Measurements from ENCODE around the gene ATP4B.
"Not testable (repeated sequence)": the region's sequence is repeated elsewhere in the genome, so short reads cannot be mapped to it uniquely, and the experiment has no call there.

Gene ATP4B

DNA sequence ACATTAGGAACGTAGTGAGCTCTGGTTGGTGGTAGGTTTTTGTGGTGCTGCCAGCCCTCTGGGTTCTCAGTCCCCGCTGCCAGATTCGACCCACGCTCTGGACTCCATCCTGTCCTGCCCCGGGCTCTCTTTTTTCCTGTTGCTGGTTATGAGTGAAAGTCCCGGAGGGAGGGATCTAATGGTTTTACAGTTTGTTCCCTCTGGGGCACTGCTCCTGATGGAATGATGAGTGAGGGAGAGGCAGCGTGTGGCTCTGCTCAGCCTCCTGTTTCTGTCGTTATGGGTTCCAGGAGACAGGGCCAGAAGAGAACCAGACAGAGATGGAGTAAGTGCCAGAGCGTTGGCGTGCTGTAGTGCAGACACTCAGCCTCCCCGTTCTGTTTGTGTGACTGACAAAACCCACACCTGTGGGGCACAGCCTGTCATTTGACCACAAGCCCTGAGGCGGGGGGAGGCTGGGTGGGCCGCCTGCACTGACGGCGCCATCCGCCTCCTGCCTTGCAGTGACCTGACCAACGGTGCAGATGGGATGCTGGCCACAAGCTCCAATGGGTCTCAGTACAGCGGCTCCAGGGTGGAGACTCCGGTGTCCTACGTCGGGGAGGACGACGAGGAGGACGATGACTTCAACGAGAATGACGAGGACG is 18.3 kb downstream of the ATP4B start:
- no peak for DNase-seq

DNA sequence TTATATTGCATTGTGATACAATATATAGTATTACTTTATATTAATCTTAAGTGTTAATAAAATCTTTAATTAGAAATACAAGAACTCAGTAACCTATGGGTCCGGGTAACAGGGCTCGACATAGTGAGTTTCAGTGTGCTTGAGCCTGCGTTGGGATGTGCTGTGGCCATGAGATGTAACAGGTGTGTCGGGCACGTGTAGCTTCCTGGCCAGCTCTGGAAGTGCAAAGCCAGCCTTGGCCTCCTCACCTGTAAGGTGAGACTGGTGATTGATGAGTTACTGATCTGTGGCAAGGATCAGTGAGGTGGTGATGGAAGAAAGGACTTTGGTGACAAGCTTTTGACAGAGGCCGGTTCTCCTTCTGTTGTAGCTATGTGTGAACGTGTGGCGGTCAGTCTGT is 19.2 kb downstream of the ATP4B start:
- no peak for DNase-seq

DNA sequence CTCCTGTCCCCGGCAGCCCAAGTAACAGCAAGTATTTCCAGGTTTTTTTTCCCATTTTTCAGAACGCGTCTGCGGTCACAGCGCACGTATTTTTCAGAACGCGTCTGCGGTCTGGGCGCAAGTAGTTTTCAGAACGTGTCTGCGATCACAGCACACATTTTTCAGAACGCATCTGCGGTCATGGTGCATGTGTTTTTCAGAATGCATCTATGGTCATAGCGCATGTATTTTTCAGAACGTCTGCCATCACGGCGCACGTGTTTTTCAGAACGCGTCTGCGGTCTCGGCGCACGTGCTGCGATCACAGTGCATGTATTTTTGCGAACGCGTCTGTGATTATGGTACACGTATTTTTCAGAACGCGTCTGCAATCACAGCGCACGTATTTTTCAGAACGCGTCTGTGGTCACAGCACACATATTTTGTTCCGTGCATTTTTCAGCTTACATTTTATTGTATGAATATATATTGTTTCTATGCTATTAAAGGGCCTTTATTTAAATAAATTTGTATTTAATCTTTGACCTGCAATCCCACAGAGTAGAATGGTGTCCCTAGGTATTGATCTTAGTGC is 19.7 kb downstream of the ATP4B start:
- no peak for DNase-seq

DNA sequence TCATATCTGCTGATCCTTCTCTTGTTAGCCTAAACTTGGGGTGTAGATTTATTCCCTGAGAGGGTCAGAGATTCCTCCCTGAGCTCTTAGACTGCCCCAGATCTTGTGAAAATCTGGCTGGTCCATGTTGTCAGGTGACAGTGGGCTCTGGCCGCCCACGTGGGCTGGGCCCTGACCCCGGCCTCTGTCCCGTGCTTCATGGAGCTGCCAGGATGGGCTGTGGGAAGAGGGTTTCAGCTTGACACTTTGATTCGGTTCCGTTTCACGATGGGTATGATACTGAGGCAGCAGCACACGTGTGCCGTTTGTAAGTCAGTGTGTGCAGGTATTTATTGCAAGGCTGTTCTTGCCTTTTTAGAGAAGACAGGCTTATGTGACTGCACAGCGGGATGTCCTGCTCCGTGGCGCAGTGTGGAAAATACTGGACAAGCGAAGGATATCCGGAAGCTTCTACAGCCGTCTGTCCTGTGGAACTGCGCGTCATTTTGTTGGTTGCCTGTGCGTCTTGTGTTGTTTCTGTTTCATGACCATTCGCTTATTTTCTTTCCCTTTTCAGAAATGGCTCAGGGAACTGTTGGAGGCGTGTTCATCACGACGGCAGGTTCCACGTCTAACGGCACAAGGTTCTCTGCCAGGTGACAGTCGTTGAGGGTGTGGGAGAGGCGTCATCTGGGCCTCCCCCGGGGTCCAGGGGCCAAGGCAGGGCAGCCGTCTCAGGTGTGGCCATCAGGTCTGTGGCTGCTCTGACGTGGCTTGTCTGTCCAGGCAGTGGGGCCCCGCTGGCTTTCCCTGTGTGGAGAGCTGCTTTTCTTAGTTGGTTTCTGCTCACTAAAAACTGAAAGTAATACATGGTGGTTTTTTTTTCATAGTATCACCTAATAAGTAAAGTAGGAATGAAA is 20.5 kb downstream of the ATP4B start:
- DNase-seq: no peak

DNA sequence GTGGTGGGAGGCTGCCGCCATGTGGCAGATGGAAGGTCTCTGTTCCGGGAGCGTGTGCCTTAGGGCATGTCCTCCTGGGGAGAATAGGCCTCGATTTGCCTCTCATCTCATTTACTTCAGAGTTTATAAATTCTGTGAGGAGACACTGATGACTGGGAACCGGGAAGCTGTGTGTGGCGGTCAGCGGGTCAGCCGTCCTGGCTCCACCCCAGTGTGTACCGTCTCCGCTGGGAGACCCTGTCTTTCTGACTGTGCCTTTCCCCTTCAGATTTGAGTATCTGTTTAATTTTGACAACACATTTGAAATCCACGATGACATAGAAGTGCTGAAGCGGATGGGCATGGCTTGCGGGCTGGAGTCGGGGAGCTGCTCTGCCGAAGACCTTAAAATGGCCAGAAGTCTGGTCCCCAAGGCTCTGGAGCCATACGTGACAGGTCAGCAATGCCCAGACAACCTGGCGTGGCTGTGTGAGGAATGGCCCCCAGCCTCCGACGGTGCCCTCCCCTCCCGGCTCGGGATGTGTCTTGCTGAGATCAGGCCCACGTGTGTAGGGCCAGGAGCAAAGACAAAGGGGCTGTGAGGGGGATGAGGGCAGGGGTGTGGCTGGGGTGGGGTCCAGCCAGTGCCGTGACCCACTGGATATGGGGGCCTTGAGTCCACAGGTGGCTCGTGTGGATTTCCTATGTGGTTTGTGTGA is 21.6 kb downstream of the ATP4B start:
- DNase-seq: no peak

DNA sequence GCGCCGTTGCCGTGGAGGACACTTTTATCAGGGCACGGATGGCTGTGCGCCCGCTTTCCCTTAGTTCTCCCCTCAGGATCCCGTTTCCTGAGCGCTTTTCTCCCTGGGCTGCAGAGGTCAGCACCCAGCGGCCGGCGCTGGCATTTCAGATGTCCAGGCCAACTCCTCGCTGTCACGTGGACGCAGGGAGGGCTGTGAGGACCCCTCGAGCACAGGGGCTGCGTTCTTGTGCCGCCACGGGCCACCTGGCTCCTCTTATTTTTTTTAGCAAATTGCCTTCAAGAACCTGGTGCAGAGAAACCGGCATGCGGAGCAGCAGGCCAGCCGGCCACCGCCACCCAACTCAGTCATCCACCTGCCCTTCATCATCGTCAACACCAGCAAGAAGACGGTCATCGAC is 22.3 kb downstream of the ATP4B start:
- no peak for DNase-seq

DNA sequence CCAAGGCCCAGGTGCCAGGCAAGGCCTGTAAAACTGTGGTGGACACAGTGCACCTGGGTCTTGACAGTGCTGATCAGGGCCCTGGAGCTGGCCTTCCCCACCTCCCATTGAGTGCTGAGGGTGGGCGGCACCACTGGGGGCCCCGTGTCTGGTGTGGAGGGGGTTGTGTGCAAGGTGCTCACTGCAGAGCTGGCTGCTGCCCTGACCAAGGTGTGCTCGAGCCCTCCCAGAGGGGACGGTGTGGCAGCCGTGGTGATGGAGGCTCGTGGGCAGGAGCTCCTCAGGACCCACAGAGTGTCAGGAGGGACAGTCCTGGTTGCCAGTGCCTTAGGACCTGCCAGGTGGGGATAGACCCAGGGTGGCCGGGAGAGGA is 23.0 kb downstream of the ATP4B start:
- DNase-seq: no peak

DNA sequence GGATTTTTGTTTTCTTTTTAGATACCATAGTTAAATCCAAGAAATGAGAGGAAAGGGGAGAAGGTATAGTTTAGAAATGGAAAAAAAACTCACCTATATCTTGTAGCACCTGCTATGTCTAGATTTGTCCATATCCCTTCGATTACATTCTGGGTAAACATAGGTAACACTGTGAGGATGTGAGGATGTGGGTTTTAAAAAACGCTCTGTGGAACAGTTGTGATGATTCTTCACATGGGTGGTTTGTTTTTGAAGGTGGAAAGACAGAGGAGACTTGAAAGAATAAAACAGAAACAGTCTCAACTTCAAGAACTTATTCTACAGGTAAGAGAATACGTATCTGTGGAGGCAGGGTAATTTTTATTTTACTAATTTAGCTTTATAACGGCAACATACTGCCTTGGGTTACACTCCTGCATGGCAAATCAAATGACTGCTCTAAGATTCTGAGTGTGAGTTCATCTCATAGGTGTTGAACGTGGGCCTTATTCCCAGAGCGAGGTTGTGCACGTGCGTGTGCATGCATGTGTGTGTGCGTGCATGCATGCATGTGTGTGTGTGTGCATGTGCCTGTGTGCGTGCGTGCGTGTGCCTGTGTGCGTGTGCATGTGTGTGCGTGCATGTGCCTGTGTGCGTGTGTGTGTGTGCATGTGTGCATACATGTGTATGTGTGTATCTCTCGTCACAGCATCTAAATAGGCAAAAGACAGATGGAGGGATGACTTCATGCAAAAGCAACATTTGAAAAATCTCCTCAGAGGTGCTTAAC is 23.5 kb downstream of the ATP4B start:
- DNase-seq: no peak

DNA sequence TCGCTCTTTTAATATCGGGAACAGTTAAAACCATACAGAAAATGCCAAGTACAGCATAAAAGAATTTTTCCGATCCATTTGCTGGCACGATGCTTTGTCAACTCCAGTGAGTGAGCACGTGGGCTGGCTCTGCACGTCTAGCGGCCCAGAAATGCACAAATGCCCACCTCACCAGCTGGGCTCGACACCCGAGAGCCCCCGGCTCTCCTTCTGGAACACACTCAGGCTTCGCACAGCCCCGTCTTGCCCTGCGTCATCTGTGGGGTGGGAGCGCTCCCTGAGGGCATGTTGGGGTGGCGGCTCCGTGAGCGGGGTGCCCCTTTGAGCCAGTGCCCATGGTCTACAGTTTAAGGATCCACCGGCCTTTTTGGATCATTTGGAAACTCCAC is 24.5 kb downstream of the ATP4B start:
- DNase-seq: no peak

DNA sequence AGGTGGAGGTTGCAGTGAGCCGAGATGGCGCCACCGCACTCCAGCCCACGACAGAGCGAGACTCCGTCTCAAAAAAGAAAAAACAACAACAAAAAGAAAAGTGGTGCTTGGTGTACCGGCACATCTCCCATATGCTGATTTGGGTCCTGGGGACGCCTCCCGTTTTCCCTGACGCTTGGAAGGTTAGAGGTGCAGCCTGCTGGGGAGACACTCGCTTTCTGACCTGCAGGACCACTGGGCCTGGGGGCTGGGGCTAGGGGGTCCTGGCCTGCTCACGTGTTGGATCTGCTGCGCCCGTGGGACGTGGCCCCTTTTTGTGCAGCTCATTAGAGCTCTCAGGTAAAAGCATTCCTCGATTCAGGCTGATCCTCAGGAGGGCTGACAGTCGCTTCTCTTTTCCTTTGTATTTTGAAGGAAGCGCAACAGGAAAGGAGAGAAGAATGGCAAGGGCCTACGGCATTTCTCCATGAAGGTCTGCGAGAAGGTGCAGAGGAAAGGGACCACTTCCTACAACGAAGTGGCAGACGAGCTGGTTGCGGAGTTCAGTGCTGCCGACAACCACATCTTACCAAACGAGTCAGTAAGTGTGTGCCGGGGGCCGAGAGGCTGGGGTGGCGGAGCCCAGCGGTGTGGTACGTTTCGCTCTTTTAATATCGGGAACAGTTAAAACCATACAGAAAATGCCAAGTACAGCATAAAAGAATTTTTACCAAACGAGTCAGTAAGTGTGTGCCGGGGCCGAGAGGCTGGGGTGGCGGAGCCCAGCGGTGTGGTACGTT is 25.1 kb downstream of the ATP4B start:
- no peak for DNase-seq

DNA sequence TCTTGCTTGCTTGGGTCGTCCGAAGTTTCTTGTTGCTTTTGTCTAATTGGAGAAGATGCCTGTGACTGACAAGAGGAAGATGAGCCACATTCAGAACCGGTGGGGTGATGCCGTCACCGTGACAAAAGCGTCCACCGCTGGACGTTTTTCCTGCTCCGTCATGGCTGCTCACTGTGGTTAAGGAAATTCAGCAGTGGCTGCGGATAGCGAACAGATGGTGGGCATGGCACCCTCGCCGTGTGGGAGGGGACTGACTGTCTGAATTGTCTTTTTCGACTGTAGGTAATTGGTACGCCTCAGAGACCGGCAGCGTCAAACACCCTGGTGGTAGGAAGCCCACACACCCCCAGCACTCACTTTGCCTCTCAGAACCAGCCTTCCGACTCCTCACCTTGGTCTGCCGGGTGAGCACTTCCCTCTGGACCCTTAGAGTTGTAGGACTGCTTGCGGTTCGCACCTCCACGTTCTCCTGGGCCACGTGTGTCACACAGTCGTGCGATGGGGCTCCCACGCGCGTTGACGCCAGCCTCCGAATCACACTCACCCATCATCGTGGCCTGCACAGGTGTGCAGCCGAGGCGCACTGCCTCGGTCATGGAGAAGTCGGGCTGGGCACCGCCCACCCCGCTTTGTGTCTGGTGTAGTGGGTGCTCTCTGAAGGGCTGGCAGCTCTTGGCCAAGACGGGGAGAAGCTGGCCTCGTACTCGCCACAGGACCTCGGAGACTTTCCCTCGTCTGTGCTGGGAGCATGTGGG is 26.5 kb downstream of the ATP4B start:
- no peak for DNase-seq

DNA sequence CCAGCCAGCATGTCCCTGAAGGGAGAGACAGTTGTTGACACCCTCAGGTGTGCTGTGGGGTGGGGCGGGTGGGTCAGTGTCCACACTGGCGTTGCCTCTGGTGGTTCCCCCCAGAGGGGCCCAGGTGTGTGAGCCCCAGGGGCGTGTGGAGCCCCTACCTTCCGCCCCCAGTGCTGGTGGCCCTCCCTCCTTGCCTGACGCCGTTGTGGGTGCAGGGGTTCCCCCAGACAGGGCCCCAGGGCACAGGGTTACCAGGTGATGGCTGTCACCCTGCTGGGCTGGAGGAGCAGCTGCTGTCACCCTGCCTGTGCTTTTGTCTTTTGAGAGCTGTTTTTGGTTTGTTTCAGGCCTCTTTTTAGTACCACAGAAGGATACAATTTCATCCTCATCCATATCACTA is 27.2 kb downstream of the ATP4B start:
- no peak for DNase-seq

DNA sequence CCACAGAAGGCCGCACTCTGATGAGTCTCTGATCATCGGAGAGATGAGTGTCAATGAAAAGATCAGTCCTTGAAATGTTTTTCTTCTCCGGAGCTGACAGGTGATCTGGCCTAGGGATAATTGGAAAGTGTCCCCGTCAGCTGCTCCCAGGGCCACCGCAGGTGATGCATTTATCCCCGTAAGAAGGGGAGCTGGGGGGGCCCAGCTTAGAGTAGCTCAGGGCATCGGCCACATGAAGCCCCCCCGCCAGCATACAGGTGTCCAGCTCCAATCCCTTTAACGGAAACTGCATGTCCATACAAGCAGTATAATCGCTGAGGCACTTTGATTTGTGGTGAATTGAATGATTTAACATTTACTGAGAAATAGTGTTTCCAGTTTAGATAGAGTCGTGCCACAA is 27.7 kb downstream of the ATP4B start:
- DNase-seq: no peak

DNA sequence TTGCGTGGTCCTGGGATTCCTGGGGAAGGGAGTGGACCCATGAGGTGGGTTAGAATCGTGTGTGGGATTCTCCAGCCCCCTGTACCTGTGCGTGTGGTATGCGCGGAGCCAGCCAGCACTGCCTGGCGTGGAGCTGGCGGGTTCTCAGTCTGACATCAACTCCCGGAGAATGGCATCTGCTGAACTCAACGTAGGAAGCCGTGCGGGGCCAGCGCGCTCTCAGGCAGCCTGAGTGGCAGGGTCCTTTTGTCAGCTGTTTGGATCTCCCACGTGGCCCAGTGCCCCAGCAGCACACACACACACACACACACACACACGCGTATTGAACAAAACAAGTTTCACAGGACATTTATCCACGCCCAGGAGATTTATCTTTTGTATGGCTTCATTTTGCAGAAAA is 28.1 kb downstream of the ATP4B start:
- no peak for DNase-seq

DNA sequence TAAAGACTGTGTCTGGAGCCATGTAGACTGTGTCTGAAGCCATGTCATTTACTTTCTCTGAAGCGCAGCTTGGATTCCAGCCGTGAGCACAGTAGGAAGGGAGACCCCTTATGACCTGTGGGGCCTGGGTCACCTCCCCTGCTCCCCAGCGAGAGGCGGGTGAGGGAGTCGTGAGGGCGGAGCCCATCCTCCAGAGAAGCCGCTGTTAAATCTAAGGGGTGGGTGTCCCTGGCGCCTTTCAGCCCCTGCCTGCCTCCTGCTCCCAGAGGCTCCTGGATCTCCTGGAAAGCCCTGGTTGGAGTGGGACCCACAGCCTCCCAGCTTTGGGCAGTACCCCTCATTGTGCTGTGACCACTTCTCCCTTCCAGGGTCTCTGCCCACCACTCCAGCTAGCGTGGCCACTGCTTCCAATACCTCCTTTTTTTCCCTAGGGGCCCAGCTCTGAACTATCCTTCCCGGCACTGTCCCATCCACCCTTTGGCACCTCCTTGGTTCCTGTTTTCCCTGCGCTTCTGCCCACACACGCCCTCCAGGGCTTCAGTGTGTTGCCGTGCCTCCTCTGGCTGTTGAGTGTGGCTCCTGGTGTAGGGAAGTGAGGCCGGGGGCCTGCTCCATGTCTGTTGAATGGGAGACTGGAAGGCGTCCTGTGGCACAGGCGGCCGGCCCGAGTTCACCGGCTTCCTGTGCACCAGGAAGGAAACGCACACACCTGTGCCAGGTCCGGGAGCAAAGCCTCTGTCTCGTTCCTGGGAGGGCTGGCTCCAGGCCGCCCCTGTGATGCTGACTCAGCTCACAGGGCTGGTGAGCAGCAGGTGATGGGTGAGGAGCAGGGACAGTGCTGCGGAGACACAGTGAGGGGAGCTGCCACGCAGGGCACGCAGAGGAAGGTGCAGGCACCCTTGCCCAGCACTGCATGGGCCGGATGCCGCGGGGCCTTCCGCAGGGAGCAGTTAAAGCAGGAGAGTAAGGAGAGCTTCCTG is 29.4 kb downstream of the ATP4B start:
- no peak for DNase-seq

DNA sequence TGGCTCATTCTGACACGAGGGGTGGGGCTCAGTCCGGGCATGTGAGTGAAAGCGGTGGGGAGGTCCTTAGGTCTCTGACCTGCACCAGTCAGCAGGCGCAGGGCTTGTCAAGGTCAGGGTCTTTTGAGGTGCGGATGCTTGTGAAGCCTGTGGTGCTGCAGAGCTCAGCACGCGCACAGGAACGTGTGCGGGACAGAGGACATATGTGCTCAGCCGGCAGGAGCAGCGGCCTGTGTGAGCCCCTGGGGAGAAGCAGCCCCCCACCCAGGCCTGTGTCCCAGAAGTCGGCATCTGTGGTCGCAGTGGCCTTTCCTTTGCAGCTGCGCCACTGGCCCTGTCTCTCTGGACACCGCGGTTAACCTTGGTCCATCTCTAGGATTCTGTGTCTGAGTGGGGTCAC is 30.9 kb downstream of the ATP4B start:
- no peak for DNase-seq

DNA sequence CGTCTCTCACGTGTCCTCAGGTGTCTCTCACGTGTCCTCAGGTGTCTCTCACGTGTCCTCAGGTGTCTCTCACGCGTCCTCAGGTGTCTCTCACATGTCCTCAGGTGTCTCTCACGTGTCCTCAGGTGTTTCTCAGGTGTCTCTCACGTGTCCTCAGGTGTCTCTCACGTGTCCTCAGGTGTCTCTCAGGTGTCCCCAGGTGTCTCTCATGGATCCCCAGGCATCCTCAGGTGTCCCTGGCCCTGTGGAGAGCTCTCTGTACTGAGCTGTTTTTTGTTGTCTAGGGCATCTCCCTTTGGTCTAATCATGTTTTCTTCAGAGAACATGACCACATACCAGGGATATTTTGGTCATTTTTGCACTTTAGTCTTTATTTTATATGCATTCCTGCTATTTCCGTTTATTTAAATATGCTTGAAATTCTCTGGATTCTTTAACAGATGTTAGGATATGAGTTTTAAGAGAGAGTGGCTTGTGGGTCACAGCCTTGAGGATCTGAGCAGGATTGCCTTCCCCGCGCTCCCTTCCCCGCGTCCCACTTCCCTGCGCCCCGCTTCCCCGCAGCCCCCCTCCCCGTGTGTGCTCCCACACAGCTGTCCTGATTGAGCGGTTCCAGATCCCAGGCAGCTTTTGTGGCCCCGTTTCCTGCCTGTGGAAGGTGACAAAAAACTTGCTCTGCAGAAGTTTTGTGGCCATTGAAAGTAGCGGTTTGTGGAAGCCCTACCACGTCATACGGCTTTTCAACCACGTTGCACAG is 31.9 kb downstream of the ATP4B start:
- DNase-seq: no peak

DNA sequence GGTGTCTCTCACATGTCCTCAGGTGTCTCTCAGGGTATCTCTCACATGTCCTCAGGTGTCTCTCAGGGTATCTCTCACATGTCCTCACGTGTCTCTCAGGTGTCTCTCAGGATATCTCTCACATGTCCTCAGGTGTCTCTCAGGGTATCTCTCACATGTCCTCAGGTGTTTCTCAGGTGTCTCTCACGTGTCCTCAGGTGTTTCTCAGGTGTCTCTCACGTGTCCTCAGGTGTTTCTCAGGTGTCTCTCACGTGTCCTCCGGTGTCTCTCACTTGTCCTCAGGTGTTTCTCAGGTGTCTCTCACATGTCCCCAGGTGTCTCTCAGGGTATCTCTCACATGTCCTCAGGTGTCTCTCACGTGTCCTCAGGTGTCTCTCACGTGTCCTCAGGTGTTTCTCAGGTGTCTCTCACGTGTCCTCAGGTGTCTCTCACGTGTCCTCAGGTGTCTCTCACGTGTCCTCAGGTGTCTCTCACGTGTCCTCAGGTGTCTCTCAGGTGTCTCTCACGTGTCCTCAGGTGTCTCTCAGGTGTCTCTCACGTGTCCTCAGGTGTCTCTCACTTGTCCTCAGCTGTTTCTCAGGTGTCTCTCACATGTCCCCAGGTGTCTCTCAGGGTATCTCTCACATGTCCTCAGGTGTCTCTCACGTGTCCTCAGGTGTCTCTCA is 33.2 kb downstream of the ATP4B start:
- DNase-seq: not testable (repeated sequence)

DNA sequence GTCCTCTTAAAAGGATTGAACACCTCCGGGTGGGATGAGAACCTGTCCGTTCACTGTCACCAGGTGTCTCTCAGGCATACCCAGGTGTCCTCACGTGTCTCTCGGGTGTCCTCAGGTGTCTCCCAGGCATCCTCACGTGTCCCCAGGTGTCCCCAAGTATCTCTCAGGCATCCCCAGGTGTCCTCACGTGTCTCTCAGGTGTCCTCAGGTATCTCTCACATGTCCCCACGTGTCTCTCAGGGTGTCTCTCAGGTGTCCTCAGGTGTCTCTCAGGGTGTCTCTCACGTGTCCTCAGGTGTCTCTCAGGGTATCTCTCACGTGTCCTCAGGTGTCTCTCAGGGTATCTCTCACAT is 33.8 kb downstream of the ATP4B start:
- no peak for DNase-seq
